Endothelial cell of umbilical vein (primary cell): Measurements from ENCODE around the gene TBK1.

Experiments used
- EZH2 ChIP-seq: IDR thresholded peaks from 2 replicates; pipeline ENCODE4 v1.6.1; 2012; ENCODE audit warnings: borderline replicate concordance, low read depth, mild to moderate bottlenecking, moderate library complexity, low read length, inconsistent platforms; ENCODE audit not compliant: severe bottlenecking
- FOS ChIP-seq: IDR thresholded peaks from 2 replicates; pipeline ENCODE4 v1.6.1; 2011; ENCODE audit warnings: mild to moderate bottlenecking, low read length, moderate library complexity, borderline replicate concordance; ENCODE audit not compliant: insufficient read depth
- GATA2 ChIP-seq: IDR thresholded peaks from 2 replicates; pipeline ENCODE4 v1.7.0; 2011; ENCODE audit warnings: low read depth, mild to moderate bottlenecking, moderate library complexity, mixed read lengths, low read length; ENCODE audit not compliant: insufficient read length, insufficient read depth
- JUN ChIP-seq: IDR thresholded peaks from 2 replicates; pipeline ENCODE4 v1.6.1; 2011; ENCODE audit warnings: borderline replicate concordance, low read depth; ENCODE audit not compliant: insufficient read length, insufficient read depth
- MAX ChIP-seq: IDR thresholded peaks from 2 replicates; pipeline ENCODE4 v1.6.1; 2011; ENCODE audit not compliant: insufficient read depth, insufficient read length
- MYC ChIP-seq: IDR thresholded peaks from one replicate; pipeline ENCODE4 v1.6.1; 2011; ENCODE audit warnings: mild to moderate bottlenecking, low read depth, low read length
- POLR2A ChIP-seq: IDR thresholded peaks from 2 replicates; pipeline ENCODE4 v1.6.1; 2012; ENCODE audit warnings: low read depth, mild to moderate bottlenecking, control low read depth, low read length
- POLR2AphosphoS5 ChIP-seq: IDR thresholded peaks from 2 replicates; pipeline ENCODE4 v1.6.1; 2012; ENCODE audit warnings: low read depth, mild to moderate bottlenecking, control low read depth, low read length, moderate library complexity; ENCODE audit not compliant: insufficient read depth
- TF ChIP-seq, protein P1 (sequence below), 2 donors: IDR thresholded peaks; 1 replicate in 1 of 2; 2 replicates in 1 of 2; pipeline ENCODE4 v1.5.1; 2011; ENCODE audit warnings: low read length in 2 of 2, mild to moderate bottlenecking in 2 of 2, moderate library complexity in 2 of 2, control low read depth in 1 of 2, inconsistent platforms in 1 of 2, low read depth in 1 of 2; ENCODE audit not compliant: insufficient read depth in 1 of 2; ENCODE audit errors: extremely low read depth in 1 of 2

GRCh38 chr12:64530566-64530965 lies 78.6 kb downstream of the TBK1 start:
- TF ChIP-seq, protein P1, sequence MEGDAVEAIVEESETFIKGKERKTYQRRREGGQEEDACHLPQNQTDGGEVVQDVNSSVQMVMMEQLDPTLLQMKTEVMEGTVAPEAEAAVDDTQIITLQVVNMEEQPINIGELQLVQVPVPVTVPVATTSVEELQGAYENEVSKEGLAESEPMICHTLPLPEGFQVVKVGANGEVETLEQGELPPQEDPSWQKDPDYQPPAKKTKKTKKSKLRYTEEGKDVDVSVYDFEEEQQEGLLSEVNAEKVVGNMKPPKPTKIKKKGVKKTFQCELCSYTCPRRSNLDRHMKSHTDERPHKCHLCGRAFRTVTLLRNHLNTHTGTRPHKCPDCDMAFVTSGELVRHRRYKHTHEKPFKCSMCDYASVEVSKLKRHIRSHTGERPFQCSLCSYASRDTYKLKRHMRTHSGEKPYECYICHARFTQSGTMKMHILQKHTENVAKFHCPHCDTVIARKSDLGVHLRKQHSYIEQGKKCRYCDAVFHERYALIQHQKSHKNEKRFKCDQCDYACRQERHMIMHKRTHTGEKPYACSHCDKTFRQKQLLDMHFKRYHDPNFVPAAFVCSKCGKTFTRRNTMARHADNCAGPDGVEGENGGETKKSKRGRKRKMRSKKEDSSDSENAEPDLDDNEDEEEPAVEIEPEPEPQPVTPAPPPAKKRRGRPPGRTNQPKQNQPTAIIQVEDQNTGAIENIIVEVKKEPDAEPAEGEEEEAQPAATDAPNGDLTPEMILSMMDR (IDR thresholded peaks at IDR 0.05; ENCODE audit: extremely low read depth in 1 of 2, insufficient read depth in 1 of 2, low read depth in 1 of 2, low read length in 2 of 2): no peak
- TF ChIP-seq POLR2AphosphoS5: no peak
- TF ChIP-seq POLR2A: no peak
- TF ChIP-seq EZH2: no peak
- no peak for TF ChIP-seq JUN
- no peak for TF ChIP-seq MYC
- TF ChIP-seq MAX: no peak
- no peak for TF ChIP-seq GATA2
- no peak for TF ChIP-seq FOS
